GM12878 (cell line): Measurements from ENCODE around the gene ZNRF3. TPM values are rescaled to one million over a fixed set of nuclear protein-coding genes. Genes with fewer than 3 reads are reported as not detected.

Experiments used
- ATF2 ChIP-seq: IDR thresholded peaks from 2 replicates; pipeline ENCODE4 v1.6.1; 2012; ENCODE audit warnings: low read length, inconsistent platforms
- BCL3 ChIP-seq: IDR thresholded peaks from 2 replicates; pipeline ENCODE4 v1.6.1; 2011; ENCODE audit warnings: borderline replicate concordance, low read depth, mild to moderate bottlenecking, moderate library complexity, low read length; ENCODE audit not compliant: insufficient read depth, poor library complexity, severe bottlenecking
- CBFB ChIP-seq: IDR thresholded peaks from 2 replicates; pipeline ENCODE4 v1.6.1; 2016; ENCODE audit warnings: antibody characterized with exemption, low read depth
- CEBPZ ChIP-seq: fragments of 150-350 bp; IDR thresholded peaks from 2 replicates; pipeline ENCODE4 v1.6.1; 2016; ENCODE audit warnings: low read depth, low read length
- CHD1 ChIP-seq: IDR thresholded peaks from 2 replicates; pipeline ENCODE4 v1.6.1; 2012; ENCODE audit warnings: low read depth, low read length, improper control_type of control experiment
- FOS ChIP-seq: IDR thresholded peaks from 3 replicates; pipeline ENCODE4 v1.6.1; 2011; ENCODE audit warnings: borderline replicate concordance; ENCODE audit not compliant: insufficient read length; ENCODE audit errors: extremely low read depth
- GABPA ChIP-seq: IDR thresholded peaks from 2 replicates; pipeline ENCODE4 v1.6.1; 2014; ENCODE audit warnings: antibody characterized with exemption, low read depth, mild to moderate bottlenecking, inconsistent platforms
- MAX ChIP-seq: IDR thresholded peaks from 2 replicates; pipeline ENCODE4 v1.6.1; 2012; ENCODE audit warnings: low read depth, low read length, improper control_type of control experiment
- MEF2A ChIP-seq: IDR thresholded peaks from 2 replicates; pipeline ENCODE4 v1.6.1; 2011; ENCODE audit warnings: low read depth, mild to moderate bottlenecking, low read length, moderate library complexity; ENCODE audit not compliant: insufficient read depth
- MTA3 ChIP-seq: IDR thresholded peaks from 2 replicates; pipeline ENCODE4 v1.6.1; 2012; ENCODE audit warnings: low read length, inconsistent platforms, borderline replicate concordance
- MXI1 ChIP-seq: fragments of 150-350 bp; IDR thresholded peaks from 2 replicates; pipeline ENCODE4 v1.6.1; 2011; ENCODE audit warnings: low read depth, mild to moderate bottlenecking, inconsistent platforms, low read length, improper control_type of control experiment
- NR2C1 ChIP-seq: fragments of 450-650 bp; IDR thresholded peaks from 2 replicates; pipeline ENCODE4 v1.6.1; 2017; ENCODE audit warnings: antibody characterized with exemption, mild to moderate bottlenecking, moderate library complexity
- NRF1 ChIP-seq: conservative IDR thresholded peaks from 2 replicates; pipeline ENCODE4 v1.6.1; 2011; ENCODE audit warnings: mild to moderate bottlenecking, low read depth, low read length, improper control_type of control experiment
- POU2F2 ChIP-seq: IDR thresholded peaks from 3 replicates; pipeline ENCODE4 v1.6.1; 2011; ENCODE audit warnings: low read depth, mild to moderate bottlenecking, low read length, borderline replicate concordance
- RB1 ChIP-seq: fragments of 450-650 bp; formaldehyde crosslinking; IDR thresholded peaks from 2 replicates; pipeline ENCODE4 v1.6.1; 2017; ENCODE audit warnings: mild to moderate bottlenecking, borderline replicate concordance
- RFX5 ChIP-seq: IDR thresholded peaks from 2 replicates; pipeline ENCODE4 v1.6.1; 2011; ENCODE audit warnings: low read depth, low read length, improper control_type of control experiment
- SIX5 ChIP-seq: IDR thresholded peaks from 2 replicates; pipeline ENCODE4 v1.6.1; 2011; ENCODE audit warnings: mild to moderate bottlenecking, low read depth, low read length, moderate library complexity; ENCODE audit not compliant: severe bottlenecking
- TAF1 ChIP-seq: IDR thresholded peaks from 2 replicates; pipeline ENCODE4 v1.6.1; 2011; ENCODE audit warnings: mild to moderate bottlenecking, low read depth, low read length, borderline replicate concordance
- TARDBP ChIP-seq: IDR thresholded peaks from 2 replicates; pipeline ENCODE4 v1.6.1; 2016; ENCODE audit warnings: borderline replicate concordance
- TCF12 ChIP-seq: IDR thresholded peaks from 2 replicates; pipeline ENCODE4 v1.6.1; 2011; ENCODE audit warnings: low read depth, mild to moderate bottlenecking, low read length
- WRNIP1 ChIP-seq: IDR thresholded peaks from 2 replicates; pipeline ENCODE4 v1.6.1; 2011; ENCODE audit warnings: low read depth, low read length, improper control_type of control experiment, borderline replicate concordance
- polyA plus RNA-seq, 11 experiments: library from polyadenylated mRNA; depleted of rRNA in 4 of 11; unstranded in 6 of 11; stranded (reverse) in 5 of 11; fragments of >200 nt; fragmentation: Nextera tagmentation in 4 of 11; fragmentation: Illumina TruSeq in 1 of 11; extraction: Ambion mirVana in 4 of 11; extraction: Trizol in 1 of 11; gene quantifications; 1 replicate in 1 of 11; 2 replicates in 10 of 11; pipeline versions ENCODE4 v1.2.1 to v1.2.3, GENCODE V29; 2011 to 2016; ENCODE audit warnings: inconsistent platforms in 2 of 11, missing spikeins in 2 of 11, low read depth in 1 of 11
- total RNA-seq, 4 experiments: library from RNA; depleted of rRNA in 3 of 4; stranded (reverse); fragments of >200 nt in 3 of 4; fragmentation: Illumina TruSeq in 1 of 4; extraction: Trizol in 1 of 4; gene quantifications; 2 replicates each; pipeline versions ENCODE4 v1.2.1 to v1.2.3, GENCODE V29; 2013 to 2021

Gene ZNRF3
- total and polyA plus RNA-seq, 10 of the 15 experiments (the other 5 are each of a cell fraction or from before 2014, with no cell fraction given), result 0.05 to 2.4 (median 0.46) TPM

- peak; percentile 27; the same call in 1 of the 2 replicates for TF ChIP-seq MAX
- no peak for TF ChIP-seq FOS
- TF ChIP-seq NR2C1, result no peak
- TF ChIP-seq POU2F2, result peak; percentile 33; the same call in 1 of the 3 replicates
- no peak for TF ChIP-seq TARDBP
- TF ChIP-seq CHD1, result no peak
- no peak for TF ChIP-seq SIX5
- no peak for TF ChIP-seq WRNIP1
- TF ChIP-seq MTA3, result peak; percentile 90
- TF ChIP-seq RFX5, result no peak
- peak; percentile 42; the same call in 1 of the 2 replicates for TF ChIP-seq GABPA
- TF ChIP-seq MEF2A, result peak; percentile 98
- TF ChIP-seq RB1, result no peak
- TF ChIP-seq TAF1, result no peak
- no peak for TF ChIP-seq NRF1
- TF ChIP-seq CEBPZ, result no peak
- no peak for TF ChIP-seq TCF12
- peak; percentile 84 for TF ChIP-seq CBFB
- TF ChIP-seq MXI1, result 0 out of 2 replicates have a peak, but pooled peaks have one; percentile 27
- peak; percentile 91 for TF ChIP-seq ATF2
- peak; percentile 77 for TF ChIP-seq BCL3
Observed at GRCh38 chr22:28907311-28908008, 24.1 kb downstream of the ZNRF3 start (continued).
